HG02642 (cell line): ENCODE results near the gene PLD4.
"Not testable (repeated sequence)": the region's sequence is repeated elsewhere in the genome, so short reads cannot be mapped to it uniquely, and the experiment has no call there.

Experiments
- ATAC-seq: cut with Tn5 transposase; IDR thresholded peaks from one replicate; pipeline ENCODE4 v1.9.1; 2021; ENCODE audit warnings: mild to moderate bottlenecking; ENCODE audit not compliant: unreplicated experiment, poor library complexity

The PLD4 gene, protein sequence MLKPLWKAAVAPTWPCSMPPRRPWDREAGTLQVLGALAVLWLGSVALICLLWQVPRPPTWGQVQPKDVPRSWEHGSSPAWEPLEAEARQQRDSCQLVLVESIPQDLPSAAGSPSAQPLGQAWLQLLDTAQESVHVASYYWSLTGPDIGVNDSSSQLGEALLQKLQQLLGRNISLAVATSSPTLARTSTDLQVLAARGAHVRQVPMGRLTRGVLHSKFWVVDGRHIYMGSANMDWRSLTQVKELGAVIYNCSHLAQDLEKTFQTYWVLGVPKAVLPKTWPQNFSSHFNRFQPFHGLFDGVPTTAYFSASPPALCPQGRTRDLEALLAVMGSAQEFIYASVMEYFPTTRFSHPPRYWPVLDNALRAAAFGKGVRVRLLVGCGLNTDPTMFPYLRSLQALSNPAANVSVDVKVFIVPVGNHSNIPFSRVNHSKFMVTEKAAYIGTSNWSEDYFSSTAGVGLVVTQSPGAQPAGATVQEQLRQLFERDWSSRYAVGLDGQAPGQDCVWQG

GRCh38 chr14:104924421-104925213 is at the start of gene PLD4:
PLD4 (plus strand) TSS chr14:104924879; CDS start chr14:104927141, 2,262 bp downstream.
- ATAC-seq: no peak

DNA sequence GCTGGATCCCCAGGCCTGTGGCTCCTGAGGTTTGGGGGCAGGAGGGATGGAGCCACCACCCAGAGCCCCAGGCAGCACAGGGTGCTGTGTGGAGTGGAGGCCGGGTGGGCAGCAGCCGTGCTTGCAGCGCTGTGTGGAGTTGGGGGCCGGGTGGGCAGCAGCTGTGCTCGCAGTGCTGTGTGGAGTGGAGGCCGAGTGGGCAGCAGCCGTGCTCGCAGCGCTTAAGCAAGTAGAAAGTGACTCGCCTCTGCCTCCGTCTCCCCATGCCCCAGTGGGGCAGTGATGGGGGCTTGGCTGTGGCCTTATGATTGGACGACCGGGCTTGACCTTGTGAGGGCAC is 49.3 kb upstream of the PLD4 start:
- ATAC-seq: no peak

GRCh38 chr14:104875811-104876210 is 48.9 kb upstream of the PLD4 start:
- no peak for ATAC-seq

DNA sequence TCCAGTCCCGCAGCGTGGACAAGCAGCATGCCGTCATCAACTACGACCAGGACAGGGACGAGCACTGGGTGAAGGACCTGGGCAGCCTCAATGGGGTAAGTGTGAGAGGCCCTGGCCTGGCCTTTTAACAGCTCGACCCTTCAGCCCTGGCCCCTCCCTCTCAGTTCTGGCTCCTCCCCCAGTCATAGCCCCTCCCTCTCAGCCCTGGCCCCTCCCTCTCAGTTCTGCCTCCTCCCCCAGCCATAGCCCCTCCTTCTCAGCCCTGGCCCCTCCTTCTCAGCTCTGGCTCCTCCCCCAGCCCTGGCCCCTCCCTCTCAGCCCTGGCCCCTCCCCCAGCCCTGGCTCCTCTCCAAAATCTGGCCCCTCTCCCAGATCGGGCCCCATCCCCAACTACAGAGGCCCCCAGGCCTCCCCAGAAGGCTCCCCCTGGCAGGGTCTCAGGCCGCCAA is 48.4 kb upstream of the PLD4 start:
- ATAC-seq: no peak

- no peak for ATAC-seq
These were observed 47.4 kb upstream of the PLD4 start for GRCh38 chr14:104877066-104877805.

GRCh38 chr14:104877806-104878550 is 46.7 kb upstream of the PLD4 start:
- ATAC-seq: no peak

DNA sequence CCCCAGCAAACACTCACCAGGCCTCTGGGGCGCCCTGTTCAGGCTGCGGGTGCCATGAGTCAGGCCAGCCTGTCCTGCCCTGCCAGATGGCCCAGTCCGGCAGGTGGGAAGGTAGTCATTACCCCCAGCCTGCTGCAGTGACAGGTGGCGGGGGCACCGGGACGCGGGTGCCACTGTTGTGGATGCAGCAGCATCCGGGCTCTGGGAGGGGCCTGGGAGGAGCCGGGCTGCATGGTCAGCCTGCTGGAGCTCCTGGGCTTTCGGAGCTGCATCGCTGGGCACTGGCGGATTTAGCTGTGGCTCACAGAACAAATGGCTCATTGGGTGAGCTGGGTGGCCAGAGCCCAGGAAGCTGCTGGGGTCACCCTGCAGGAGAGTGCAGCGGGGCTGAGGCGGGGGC is 46.1 kb upstream of the PLD4 start:
- ATAC-seq: no peak

DNA sequence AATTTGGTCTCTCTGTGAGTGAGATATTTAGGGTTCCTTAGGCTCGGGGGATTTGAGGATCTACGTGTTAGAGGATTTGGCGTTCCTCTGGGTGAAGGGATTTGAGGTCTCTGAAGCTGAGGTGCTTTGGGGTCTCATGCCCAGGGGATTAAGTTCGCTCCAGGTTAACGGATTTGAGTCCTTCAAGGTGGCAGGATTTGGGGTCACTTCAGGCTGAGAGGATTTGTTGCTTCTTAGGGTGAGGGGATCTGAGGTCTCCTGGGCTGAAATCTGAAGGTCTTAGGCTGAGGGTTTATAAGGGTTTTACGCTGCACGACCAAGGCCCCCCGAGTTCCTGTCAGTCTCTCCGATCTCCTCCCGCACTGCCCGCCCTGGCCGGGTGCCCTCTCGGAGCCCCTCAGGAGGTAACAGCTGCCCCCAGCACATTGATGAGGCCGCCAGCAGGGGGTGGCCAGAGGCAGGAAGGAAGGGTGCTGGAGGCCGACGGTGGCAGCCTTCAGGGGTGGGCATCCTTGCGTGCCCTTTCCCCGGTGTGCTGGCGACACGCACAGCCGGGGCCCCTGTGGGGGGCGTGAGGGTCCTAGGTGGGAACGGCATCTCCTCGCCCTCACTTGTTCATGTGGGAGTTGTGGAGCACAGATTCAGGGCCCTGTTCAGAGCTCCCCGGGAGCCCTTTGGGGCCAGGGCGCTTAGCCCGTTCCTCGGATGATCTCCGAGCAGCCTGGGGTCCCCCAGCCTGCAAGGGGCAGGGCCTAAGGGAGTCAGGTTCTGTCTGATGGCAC is 45.3 kb upstream of the PLD4 start:
- ATAC-seq: no peak

DNA sequence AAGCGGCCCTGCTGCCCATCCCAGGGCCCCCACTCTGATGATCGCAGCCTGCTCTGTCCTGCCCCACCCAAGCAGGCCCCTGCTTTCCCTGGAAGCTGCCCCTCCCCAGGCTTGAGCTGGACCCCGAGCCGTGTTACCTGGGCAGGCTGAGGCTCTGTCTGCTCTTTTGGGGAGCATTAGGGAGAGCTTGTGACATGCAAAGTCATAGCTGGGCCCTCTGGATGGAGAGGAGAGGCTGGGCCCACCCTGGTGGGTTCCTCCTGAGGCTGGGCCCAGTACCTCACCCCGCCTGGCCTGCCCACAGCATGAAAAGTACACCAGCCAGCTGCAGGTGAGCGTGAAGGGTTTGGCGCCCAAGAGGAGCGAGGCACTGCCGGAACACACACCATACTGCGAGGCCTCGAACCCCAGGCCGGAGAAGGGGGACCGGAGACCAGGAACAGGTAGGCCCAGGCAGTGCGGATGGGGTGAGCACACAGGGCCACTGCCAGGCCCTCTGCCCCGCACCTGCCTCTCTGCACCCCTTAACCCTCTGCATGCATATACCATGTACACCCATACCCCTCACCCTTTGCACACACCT is 44.6 kb upstream of the PLD4 start:
- no peak for ATAC-seq

DNA sequence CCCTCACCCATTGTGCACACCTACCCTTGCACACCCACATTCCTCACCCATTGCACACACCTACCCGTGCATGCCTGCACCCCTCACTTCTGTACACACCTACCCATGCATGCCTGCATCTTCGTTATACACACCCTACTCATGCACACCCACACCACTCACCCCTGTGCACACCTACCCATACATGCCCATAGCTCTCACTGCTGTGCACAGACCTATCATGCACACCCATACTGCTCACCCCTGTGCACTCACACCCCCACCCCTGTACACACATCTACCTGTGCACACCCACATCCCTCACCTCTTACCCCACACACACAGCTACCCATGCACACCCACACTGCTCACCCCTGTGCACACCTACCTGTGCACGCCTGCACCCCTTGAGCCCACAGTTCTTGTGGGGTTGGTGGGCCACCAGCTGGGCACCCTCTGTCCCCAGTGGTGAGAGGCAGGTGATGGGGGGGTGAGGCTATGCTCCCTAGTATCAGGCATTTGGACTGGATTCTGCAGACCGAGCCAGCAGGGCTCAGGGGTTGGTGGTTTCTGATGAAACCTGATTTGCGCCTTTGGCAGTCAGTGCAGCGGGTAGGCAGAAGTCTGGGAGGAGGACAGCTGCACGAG is 44.0 kb upstream of the PLD4 start:
- no peak for ATAC-seq

- no peak for ATAC-seq
These were observed 43.2 kb upstream of the PLD4 start for GRCh38 chr14:104881369-104881979.

- no peak for ATAC-seq
These were observed 42.2 kb upstream of the PLD4 start for GRCh38 chr14:104882325-104882973.

GRCh38 chr14:104882991-104883660 is 41.6 kb upstream of the PLD4 start:
- no peak for ATAC-seq

DNA sequence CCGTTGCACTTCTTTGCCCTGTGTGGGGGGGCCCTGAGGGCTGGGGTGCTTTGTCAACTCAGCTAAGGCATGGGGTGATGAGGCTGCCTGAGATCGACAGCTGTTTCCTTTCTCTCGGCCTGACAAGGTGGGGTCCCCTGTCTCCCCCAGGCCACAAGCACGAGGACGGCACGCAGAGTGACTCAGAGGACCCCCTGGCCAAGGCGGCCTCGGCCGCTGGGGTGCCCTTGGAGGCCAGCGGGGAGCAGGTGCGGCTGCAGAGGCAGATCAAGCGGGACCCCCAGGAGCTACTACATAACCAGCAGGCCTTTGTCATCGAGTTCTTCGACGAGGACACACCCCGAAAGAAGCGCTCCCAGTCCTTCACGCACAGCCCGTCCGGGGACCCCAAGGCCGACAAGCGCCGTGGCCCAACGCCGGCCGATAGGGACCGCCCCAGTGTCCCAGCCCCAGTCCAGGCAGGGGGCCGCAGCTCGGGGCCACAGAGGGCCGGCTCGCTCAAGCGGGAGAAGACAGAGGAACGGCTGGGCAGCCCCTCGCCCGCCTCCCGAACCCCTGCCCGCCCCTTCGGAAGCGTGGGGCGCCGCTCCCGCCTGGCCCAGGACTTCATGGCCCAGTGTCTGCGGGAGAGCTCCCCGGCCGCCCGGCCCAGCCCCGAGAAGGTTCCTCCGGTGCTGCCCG is 40.9 kb upstream of the PLD4 start:
- no peak for ATAC-seq

DNA sequence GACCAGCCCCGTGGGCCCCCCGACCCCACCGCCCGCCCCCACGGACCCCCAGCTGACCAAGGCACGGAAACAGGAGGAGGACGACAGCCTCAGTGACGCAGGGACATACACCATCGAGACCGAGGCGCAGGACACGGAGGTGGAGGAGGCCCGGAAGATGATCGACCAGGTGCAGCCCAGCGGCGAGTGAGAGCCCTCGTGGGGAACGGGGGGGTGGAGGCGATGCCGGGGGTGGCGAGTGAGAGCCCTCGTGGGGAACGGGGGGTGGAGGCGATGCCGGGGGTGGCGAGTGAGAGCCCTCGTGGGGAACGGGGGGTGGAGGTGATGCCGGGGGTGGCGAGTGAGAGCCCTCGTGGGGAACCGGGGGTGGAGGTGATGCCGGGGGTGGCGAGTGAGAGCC is 40.3 kb upstream of the PLD4 start:
- not testable (repeated sequence) for ATAC-seq
